Heart right ventricle (tissue), 16 donors: ENCODE results near the gene SLC22A25. TPM values are rescaled to one million over a fixed set of nuclear protein-coding genes. Genes with fewer than 3 reads are reported as not detected.

Source experiments
- ATAC-seq, 8 donors: fragments of 200-7000 bp; cut with Tn5 transposase; one replicate each; pipeline ENCODE4 v1.9.1; 2020; ENCODE audit warnings: mild to moderate bottlenecking in 8 of 8, moderate library complexity in 8 of 8, moderate number of reproducible peaks in 1 of 8
- DNase-seq, 2 donors: peaks; one replicate each; pipeline ENCODE4 v3.0.0-alpha.2; 2020
- H3K27ac ChIP-seq, 10 donors: fragments of 200-600 bp; sonication (generic) in 2 of 10; one replicate each; pipeline versions ENCODE4 v1.5.0 to v1.8.0; 2020 to 2022; ENCODE audit warnings: mild to moderate bottlenecking in 3 of 10
- H3K27me3 ChIP-seq, 7 donors: fragments of 200-600 bp; one replicate each; pipeline ENCODE4 v1.8.0; 2021 to 2022; ENCODE audit warnings: mild to moderate bottlenecking in 2 of 7
- H3K36me3 ChIP-seq, 9 donors: fragments of 200-600 bp; sonication (generic) in 1 of 9; one replicate each; pipeline versions ENCODE4 v1.5.0 to v1.8.0; 2020 to 2022; ENCODE audit warnings: mild to moderate bottlenecking in 2 of 9
- H3K4me1 ChIP-seq, 9 donors: fragments of 200-600 bp; sonication (generic) in 1 of 9; one replicate each; pipeline versions ENCODE4 v1.5.0 to v1.8.0; 2020 to 2022; ENCODE audit warnings: mild to moderate bottlenecking in 4 of 9
- H3K4me3 ChIP-seq, 10 donors: fragments of 200-600 bp; sonication (generic) in 2 of 10; one replicate each; pipeline versions ENCODE4 v1.5.0 to v1.8.0; 2020 to 2022; ENCODE audit warnings: mild to moderate bottlenecking in 7 of 10, moderate library complexity in 2 of 10
- H3K9me3 ChIP-seq, 11 donors: fragments of 200-600 bp in 10 of 11; sonication (generic) in 2 of 11; one replicate each; pipeline versions ENCODE4 v1.5.0 to v1.8.0; 2013 to 2022; ENCODE audit warnings: mild to moderate bottlenecking in 2 of 11, control low read depth in 1 of 11, moderate library complexity in 1 of 11
- WGBS, 2 donors: extraction: QIAGEN DNeasy Blood & Tissue Kit; methylation state at CpG; one replicate each; pipeline ENCODE4 v1.1.7; 2013; ENCODE audit warnings: inconsistent platforms in 1 of 2; 5-methylcytosine and 5-hydroxymethylcytosine counted together
- intact Hi-C, 10 donors: fragments of 100-400 bp; cut with DNase I; formaldehyde crosslinking; loops; one replicate each; pipeline versions ENCODE4 v1.11.1 to v1.14.2; 2022
- polyA plus RNA-seq, 2 donors: library from polyadenylated mRNA; stranded (reverse); fragments of 200-250 nt; gene quantifications; one replicate each; pipeline ENCODE4 v1.2.3, GENCODE V29; 2013
- total RNA-seq, 10 donors: library from RNA; stranded (reverse); fragmentation: NEBNext Ultra II Directional in 3 of 10; extraction: Animal tissue kit (Norgen Biotek cat#: 25700) in 3 of 10; gene quantifications; one replicate each; pipeline versions ENCODE4 v1.2.1 to v1.2.4, GENCODE V29; 2021 to 2023
- TF ChIP-seq, protein P1 (sequence below), 9 donors: fragments of 200-600 bp; sonication (generic) in 2 of 9; IDR thresholded peaks; one replicate each; pipeline versions ENCODE4 v1.5.0 to v1.8.0; 2021 to 2022; ENCODE audit warnings: antibody characterized with exemption in 9 of 9, mild to moderate bottlenecking in 5 of 9, moderate library complexity in 1 of 9
- donor health status: Arrhythmogenic right ventricular cardiomyopathy.
- donor health status: ischemic (EF 13 %, LVEDD 7.1; RV severe dilation, severe dysfunction).
- donor health status: healthy with polysubstance abuse.
- donor health status: DM: no; HTN: yes; CAD: no.
- donor health status: DM: no; HTN: no; CAD: no.
- donor health status: ischemic (EF 25% LVEDD 6.9; RV normal size, moderate dysfunction).
- donor health status: ischemic (EF 25% LVEDD 5.7; RV mildly dilated, moderate dysfunction).
- donor health status: healthy.
- donor health status: DM: yes; HTN: yes; CAD: no.
- donor health status: Ischemic cardiomyopathy.
- donor health status: ischemic (EF 35%, LVEDD 5.7; RV mildly dilated, moderate dysfunction).
- donor health status: nonischemic (EF 11% LVEDD 7.7; RV severe dilation, severe dysfunction).
- donor health status: DM: yes; HTN: yes; CAD: no.
- donor health status: PGD.
- donor health status: ischemic (EF 29% LVEDD 5.4; RV normal size, mild dysfunction).
- donor health status: nonischemic (EF 23%, LVEDD 6.1; RV moderate dilation, normal function).

SLC22A25 gene
- total and polyA plus RNA-seq, 12 donors: not detected

GRCh38 chr11:63227521-63228107, 15.8 kb downstream of the SLC22A25 start:
- no peaks in the 10 kb centered on the region for H3K36me3 ChIP-seq
- H3K27ac ChIP-seq: no peak overlapping the region
- H3K4me1 ChIP-seq: no peaks in the 10 kb centered on the region
- no peak overlapping the region for H3K4me3 ChIP-seq
- TF ChIP-seq, protein P1, sequence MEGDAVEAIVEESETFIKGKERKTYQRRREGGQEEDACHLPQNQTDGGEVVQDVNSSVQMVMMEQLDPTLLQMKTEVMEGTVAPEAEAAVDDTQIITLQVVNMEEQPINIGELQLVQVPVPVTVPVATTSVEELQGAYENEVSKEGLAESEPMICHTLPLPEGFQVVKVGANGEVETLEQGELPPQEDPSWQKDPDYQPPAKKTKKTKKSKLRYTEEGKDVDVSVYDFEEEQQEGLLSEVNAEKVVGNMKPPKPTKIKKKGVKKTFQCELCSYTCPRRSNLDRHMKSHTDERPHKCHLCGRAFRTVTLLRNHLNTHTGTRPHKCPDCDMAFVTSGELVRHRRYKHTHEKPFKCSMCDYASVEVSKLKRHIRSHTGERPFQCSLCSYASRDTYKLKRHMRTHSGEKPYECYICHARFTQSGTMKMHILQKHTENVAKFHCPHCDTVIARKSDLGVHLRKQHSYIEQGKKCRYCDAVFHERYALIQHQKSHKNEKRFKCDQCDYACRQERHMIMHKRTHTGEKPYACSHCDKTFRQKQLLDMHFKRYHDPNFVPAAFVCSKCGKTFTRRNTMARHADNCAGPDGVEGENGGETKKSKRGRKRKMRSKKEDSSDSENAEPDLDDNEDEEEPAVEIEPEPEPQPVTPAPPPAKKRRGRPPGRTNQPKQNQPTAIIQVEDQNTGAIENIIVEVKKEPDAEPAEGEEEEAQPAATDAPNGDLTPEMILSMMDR (IDR thresholded peaks at IDR 0.05): no peak
- intact Hi-C loops: no loop called here
- no peak for DNase-seq
- ATAC-seq: no peak
- peaks cover 0 to 12% (median 0%) of the 10 kb centered on the region in 11 donors for H3K9me3 ChIP-seq
- H3K27me3 ChIP-seq: peaks cover 0 to 5% (median 0%) of the 10 kb centered on the region in 7 donors
- WGBS, 2 donors: 72 to 82% methylated on average over 2 of the region's 2 CpGs

- 89 to 91% methylated on average over 1 of the region's 1 CpG for WGBS, 2 donors
- Histone ChIP-seq H3K4me1 (no peaks in the 10 kb centered on the region), H3K27me3 (peaks cover 0 to 5% (median 0%) of the 10 kb centered on the region in 7 donors), H3K4me3 (no peak overlapping the region), H3K36me3 (no peaks in the 10 kb centered on the region), H3K27ac (no peak overlapping the region), H3K9me3 (peaks cover 0 to 12% (median 0%) of the 10 kb centered on the region in 11 donors)
- DNase-seq: no peak
- no peak for ATAC-seq
- intact Hi-C loops: no loop called here
- TF ChIP-seq, protein P1 (IDR thresholded peaks at IDR 0.05): no peak
These were observed 16.8 kb downstream of the SLC22A25 start for GRCh38 chr11:63226488-63227114.

GRCh38 chr11:63214093-63214492, 29.3 kb downstream of the SLC22A25 start:
- ATAC-seq (no peak), DNase-seq (no peak)
- peaks cover 0 to 4% (median 0%) of the 10 kb centered on the region in 7 donors for H3K27me3 ChIP-seq
- 63% methylated on average over 4 of the region's 4 CpGs for WGBS, 2 donors
- TF ChIP-seq, protein P1 (IDR thresholded peaks at IDR 0.05): no peak
- no peak overlapping the region for H3K27ac ChIP-seq
- intact Hi-C loops: loop anchor here in 6 of 10 donors (5.0 to 10.0 kb wide), 7 partner anchors 79 to 309 kb away; no protein-coding TSS in a partner anchor
- no peaks in the 10 kb centered on the region for H3K9me3 ChIP-seq
- H3K4me3 ChIP-seq: no peak overlapping the region
- H3K4me1 ChIP-seq: no peaks in the 10 kb centered on the region
- H3K36me3 ChIP-seq: no peaks in the 10 kb centered on the region

- Histone ChIP-seq H3K27me3 (peaks cover 0 to 5% (median 0%) of the 10 kb centered on the region in 7 donors), H3K36me3 (no peaks in the 10 kb centered on the region), H3K4me3 (no peak overlapping the region), H3K27ac (no peak overlapping the region), H3K4me1 (no peaks in the 10 kb centered on the region), H3K9me3 (no peaks in the 10 kb centered on the region)
- ATAC-seq: no peak
- TF ChIP-seq, protein P1 (IDR thresholded peaks at IDR 0.05): peak in 8 of 9 donors; percentile 28 to 57 (median 46)
- intact Hi-C loops: loop anchor here in 7 of 10 donors (2.0 to 10.0 kb wide), 9 partner anchors 78 to 308 kb away; no protein-coding TSS in a partner anchor
- no peak for DNase-seq
- 1% methylated on average over 2 of the region's 2 CpGs for WGBS, 2 donors
These were observed 30.7 kb downstream of the SLC22A25 start for GRCh38 chr11:63212742-63213141.
